Transverse colon (tissue), 4 donors: ENCODE results near the gene HPSE2. TPM values are rescaled to one million over a fixed set of nuclear protein-coding genes. Genes with fewer than 3 reads are reported as not detected.

Source experiments
- DNase-seq: peaks from one replicate; pipeline ENCODE4 v3.0.0-alpha.2; 2019
- H3K27ac ChIP-seq, 4 donors: fragments of 200-600 bp; sonication (generic); 2 replicates each; pipeline ENCODE4 v1.5.1; 2016 to 2018; ENCODE audit warnings: inconsistent platforms in 4 of 4
- H3K27me3 ChIP-seq: fragments of 200-600 bp; sonication (generic); 2 replicates; pipeline ENCODE4 v1.5.1; 2017; ENCODE audit warnings: inconsistent platforms
- H3K36me3 ChIP-seq, 4 donors: fragments of 200-600 bp; sonication (generic); 2 replicates each; pipeline ENCODE4 v1.5.1; 2017 to 2019; ENCODE audit warnings: inconsistent platforms in 4 of 4
- H3K4me1 ChIP-seq, 4 donors: fragments of 200-600 bp; sonication (generic); 2 replicates each; pipeline ENCODE4 v1.5.1; 2017 to 2020; ENCODE audit warnings: inconsistent platforms in 4 of 4
- H3K4me3 ChIP-seq, 4 donors: fragments of 200-600 bp; sonication (generic); 1 replicate in 1 of 4; 2 replicates in 3 of 4; pipeline versions ENCODE4 v1.5.1 to v1.6.1; 2017 to 2019; ENCODE audit warnings: inconsistent platforms in 4 of 4
- H3K9me3 ChIP-seq, 2 donors: fragments of 200-600 bp; sonication (generic); 2 replicates each; pipeline ENCODE4 v1.5.1; 2017 to 2019; ENCODE audit warnings: inconsistent platforms in 2 of 2
- CTCF ChIP-seq, 5 experiments: fragments of 200-600 bp in 3 of 5; fragments of 450-650 bp in 2 of 5; sonication (generic) in 3 of 5; IDR thresholded peaks; 1 replicate in 2 of 5; 2 replicates in 3 of 5; pipeline ENCODE4 v1.5.1; 2016 to 2017; ENCODE audit warnings: antibody characterized with exemption in 5 of 5, inconsistent platforms in 3 of 5, mild to moderate bottlenecking in 2 of 5, moderate library complexity in 1 of 5
- EP300 ChIP-seq: sonication (generic); formaldehyde crosslinking; IDR thresholded peaks from one replicate; pipeline ENCODE4 v1.6.1; 2017; ENCODE audit warnings: antibody characterized with exemption, low read depth
- POLR2A ChIP-seq: fragments of 450-650 bp; IDR thresholded peaks from one replicate; pipeline ENCODE4 v1.6.1; 2016; ENCODE audit warnings: antibody characterized with exemption, mild to moderate bottlenecking, moderate library complexity
- POLR2AphosphoS5 ChIP-seq, 3 donors: sonication (generic); formaldehyde crosslinking; IDR thresholded peaks; one replicate each; pipeline ENCODE4 v1.6.1; 2016; ENCODE audit warnings: antibody characterized with exemption in 3 of 3
- WGBS, 2 donors: methylation state at CpG; one replicate each; pipeline ENCODE4 v1.1.5; 2018; ENCODE audit warnings: low coverage in 1 of 2; 5-methylcytosine and 5-hydroxymethylcytosine counted together
- in situ Hi-C, 4 donors: fragments of 200-750 bp; cut with MboI; loops; one replicate each; pipeline versions ENCODE4 v1.15.0 to v1.15.1; 2017; ENCODE audit warnings: low sequenced_read_pairs in 3 of 4, low pct_ligation_motif_present in 1 of 4, low pct_unique_long_range_greater_than_20kb in 1 of 4
- intact Hi-C: fragments of 100-400 bp; cut with DNase I; formaldehyde crosslinking; loops from one replicate; pipeline ENCODE4 v1.15.1; 2023; ENCODE audit warnings: low total_unique reads
- total RNA-seq, 4 donors: library from RNA; depleted of rRNA; stranded (reverse); fragments of >200 nt; gene quantifications; one replicate each; pipeline ENCODE4 v1.1.0, GENCODE V29; 2016

The HPSE2 gene
- total RNA-seq, 4 donors from 2014 or later: 2.2 to 3.0 TPM; not detected in 2

GRCh38 chr10:98444314-98445006 lies 791.2 kb downstream of the HPSE2 start:
- no peaks in the 10 kb centered on the region for H3K27me3 ChIP-seq
- no peak overlapping the region for H3K4me3 ChIP-seq
- TF ChIP-seq EP300: no peak
- no peak for TF ChIP-seq POLR2AphosphoS5 (IDR thresholded peaks at IDR 0.05)
- TF ChIP-seq CTCF (IDR thresholded peaks at IDR 0.05): no peak
- no peak for TF ChIP-seq POLR2A
- H3K9me3 ChIP-seq: no peaks in the 10 kb centered on the region
- in situ Hi-C loops (no loop called here), intact Hi-C loops (no loop called here)
- no peak for DNase-seq
- H3K4me1 ChIP-seq: peaks cover 5 to 19% (median 9%) of the 10 kb centered on the region in 4 donors
- H3K36me3 ChIP-seq: peaks cover 0 to 23% (median 3%) of the 10 kb centered on the region in 4 donors
- WGBS, 2 donors: 79 to 81% methylated on average over 2 to 9 of the region's 9 CpGs
- H3K27ac ChIP-seq: no peak overlapping the region

GRCh38 chr10:98438715-98439114 lies 796.9 kb downstream of the HPSE2 start:
- in situ Hi-C loops: no loop called here
- no peak for TF ChIP-seq EP300
- TF ChIP-seq POLR2A: no peak

GRCh38 chr10:98436704-98437103 lies 798.9 kb downstream of the HPSE2 start:
- WGBS, 2 donors: 91 to 94% methylated on average over 2 to 4 of the region's 4 CpGs

More at GRCh38 chr10:98438715-98439114, 796.9 kb downstream of the HPSE2 start:
- H3K27ac ChIP-seq: no peak overlapping the region
- H3K36me3 ChIP-seq: peaks cover 0 to 36% (median 17%) of the 10 kb centered on the region in 4 donors
- H3K27me3 ChIP-seq: no peaks in the 10 kb centered on the region
- no peaks in the 10 kb centered on the region for H3K4me1 ChIP-seq
- H3K4me3 ChIP-seq: no peak overlapping the region
- 92 to 100% methylated on average over 2 to 4 of the region's 4 CpGs for WGBS, 2 donors
- no peak for DNase-seq
- intact Hi-C loops: no loop called here
- H3K9me3 ChIP-seq: no peaks in the 10 kb centered on the region

GRCh38 chr10:98435178-98435577 lies 800.5 kb downstream of the HPSE2 start:
- Histone ChIP-seq H3K9me3 (no peaks in the 10 kb centered on the region), H3K27me3 (no peaks in the 10 kb centered on the region), H3K27ac (no peak overlapping the region), H3K4me1 (no peaks in the 10 kb centered on the region), H3K36me3 (peaks cover 0 to 68% (median 26%) of the 10 kb centered on the region in 4 donors), H3K4me3 (no peak overlapping the region)
- WGBS, 2 donors: 97% methylated on average over 12 of the region's 12 CpGs; no CpG with 5 or more reads in 1 of the 2 donors
- DNase-seq: no peak
- TF ChIP-seq POLR2AphosphoS5 (IDR thresholded peaks at IDR 0.05) (no peak), POLR2A (no peak), EP300 (no peak), CTCF (IDR thresholded peaks at IDR 0.05) (no peak)
- intact Hi-C loops: no loop called here
- in situ Hi-C loops: no loop called here

More at GRCh38 chr10:98436704-98437103, 798.9 kb downstream of the HPSE2 start:
- TF ChIP-seq POLR2A (no peak), CTCF (IDR thresholded peaks at IDR 0.05) (no peak), POLR2AphosphoS5 (IDR thresholded peaks at IDR 0.05) (no peak), EP300 (no peak)
- H3K27ac ChIP-seq: no peak overlapping the region
- H3K4me1 ChIP-seq: no peaks in the 10 kb centered on the region
- intact Hi-C loops: no loop called here
- peaks cover 0 to 55% (median 21%) of the 10 kb centered on the region in 4 donors for H3K36me3 ChIP-seq
- in situ Hi-C loops: no loop called here
- no peak overlapping the region for H3K4me3 ChIP-seq
- H3K27me3 ChIP-seq: no peaks in the 10 kb centered on the region
- DNase-seq: no peak
- no peaks in the 10 kb centered on the region for H3K9me3 ChIP-seq
